ENCODE measurements around the gene SLC35C1.
A peak's percentile ranks its signal among the peaks of the same experiment; 100 is the strongest.

Gene SLC35C1
- total RNA-seq, result 4.3 to 27.5 (median 13.8) reads per million in 18 experiments

- DNase-seq, result peak; percentile 97 to 98
Measured at GRCh38 chr11:45804761-45805304, at the start of gene SLC35C1. SLC35C1 (plus strand) TSS chr11:45805149; CDS start chr11:45805802, 653 bp downstream.

- no peak for DNase-seq
Measured at GRCh38 chr11:45755281-45755859, 49.6 kb upstream of the SLC35C1 start.

GRCh38 chr11:45756384-45757010 lies 48.5 kb upstream of the SLC35C1 start:
- DNase-seq, result no peak

GRCh38 chr11:45757672-45758071 lies 47.3 kb upstream of the SLC35C1 start:
- DNase-seq, result no peak

- DNase-seq, result no peak
Measured at GRCh38 chr11:45761659-45762058, 43.3 kb upstream of the SLC35C1 start.

GRCh38 chr11:45765107-45765668 lies 39.8 kb upstream of the SLC35C1 start:
- no peak for DNase-seq

GRCh38 chr11:45765836-45766235 lies 39.1 kb upstream of the SLC35C1 start:
- DNase-seq, result no peak

GRCh38 chr11:45766469-45766868 lies 38.5 kb upstream of the SLC35C1 start:
- DNase-seq, result no peak

GRCh38 chr11:45768486-45768885 lies 36.5 kb upstream of the SLC35C1 start:
- no peak for DNase-seq

GRCh38 chr11:45769960-45770359 lies 35.0 kb upstream of the SLC35C1 start:
- DNase-seq, result no peak

- peak; percentile 59 to 64 for DNase-seq
Measured at GRCh38 chr11:45771193-45771565, 33.8 kb upstream of the SLC35C1 start.

GRCh38 chr11:45771566-45772448 lies 33.1 kb upstream of the SLC35C1 start:
- peak; percentile 81 to 83 for DNase-seq

GRCh38 chr11:45772449-45772774 lies 32.5 kb upstream of the SLC35C1 start:
- DNase-seq, result no peak

GRCh38 chr11:45772986-45773785 lies 31.8 kb upstream of the SLC35C1 start:
- DNase-seq, result no peak

- DNase-seq, result no peak
Measured at GRCh38 chr11:45773786-45774655, 30.9 kb upstream of the SLC35C1 start.

GRCh38 chr11:45774786-45775185 lies 30.2 kb upstream of the SLC35C1 start:
- no peak for DNase-seq

GRCh38 chr11:45777127-45777969 lies 27.6 kb upstream of the SLC35C1 start:
- peak; percentile 19 to 34 for DNase-seq

GRCh38 chr11:45778341-45778740 lies 26.6 kb upstream of the SLC35C1 start:
- no peak for DNase-seq

GRCh38 chr11:45779602-45780001 lies 25.3 kb upstream of the SLC35C1 start:
- no peak for DNase-seq

- DNase-seq, result no peak
Measured at GRCh38 chr11:45786272-45786671, 18.7 kb upstream of the SLC35C1 start.
